ENCODE measurements around the gene KIAA0930. TPM values are rescaled to one million over a fixed set of nuclear protein-coding genes. Genes with fewer than 3 reads are reported as not detected.

KIAA0930 gene
- total and polyA plus RNA-seq, 2 of the 4 experiments (the other 2 are of a cell fraction): 25.3 to 34.1 TPM

GRCh38 chr22:45144916-45145315 lies 95.8 kb downstream of the KIAA0930 start:
- Histone ChIP-seq H3K27me3 (ENCODE audit: control insufficient read depth, insufficient read depth, low read length) (no peaks in the 10 kb centered on the region), H3K4me1 (ENCODE audit: control insufficient read depth, insufficient read depth, low read length) (peaks cover 2% of the 10 kb centered on the region; the same call in 1 of the 2 replicates), H4K91ac (ENCODE audit: insufficient read depth, low read depth, low read length) (no peak overlapping the region), H3K18ac (ENCODE audit: low read depth, low read length) (no peak overlapping the region), H3K4me2 (ENCODE audit: low read depth, low read length) (no peak overlapping the region), H4K20me1 (ENCODE audit: insufficient read depth, low read length) (no peaks in the 10 kb centered on the region; the same call in 1 of the 2 replicates), H3K4ac (ENCODE audit: low read depth, low read length) (no peak overlapping the region), H3K79me1 (ENCODE audit: low read depth in 1 of 2, low read length in 2 of 2) (peaks cover 0 to 10% of the 10 kb centered on the region in 2 experiments; a peak in 2 of 4 replicates), H4K8ac (ENCODE audit: low read depth in 2 of 2, low read length in 2 of 2) (no peak overlapping the region), H2BK20ac (ENCODE audit: low read depth, low read length) (no peak overlapping the region), H3K9me3 (ENCODE audit: control insufficient read depth, insufficient read depth, low read length) (peaks cover 2% of the 10 kb centered on the region; the same call in 1 of the 2 replicates), H2AK5ac (ENCODE audit: low read depth, low read length) (no peak overlapping the region), H4K5ac (ENCODE audit: low read depth, low read length) (no peak overlapping the region), H3K4me3 (ENCODE audit: insufficient read depth, low read depth, low read length) (no peak overlapping the region), H3K14ac (replicated peaks; ENCODE audit: low read depth, low read length) (no peak overlapping the region), H2BK5ac (ENCODE audit: low read depth, low read length, poor library complexity, severe bottlenecking) (no peak overlapping the region), H2BK120ac (ENCODE audit: low read depth, low read length) (no peak overlapping the region), H2BK15ac (ENCODE audit: low read depth, low read length) (no peak overlapping the region), H3K27ac (ENCODE audit: insufficient read depth, low read length) (no peak overlapping the region), H2AFZ (replicated peaks; ENCODE audit: low read length, poor library complexity) (no peak overlapping the region), H3K56ac (ENCODE audit: extremely low read depth, insufficient read depth, low read length) (no peak overlapping the region), H3K23ac (ENCODE audit: low read depth, low read length) (no peak overlapping the region), H2AK9ac (replicated peaks; ENCODE audit: low read depth, low read length, poor library complexity) (no peak overlapping the region), H3K9ac (ENCODE audit: low read depth, low read length) (no peak overlapping the region), H3K9me1 (ENCODE audit: insufficient read depth, low read length) (no peaks in the 10 kb centered on the region), H3K36me3 (ENCODE audit: control insufficient read depth, insufficient read depth, low read length) (no peaks in the 10 kb centered on the region)
- DNase-seq: no peak
- ChIA-PET CTCF (interaction anchor here (0.8 kb wide), 1 partner anchor 18 kb away, joined by 3 read pairs; no protein-coding TSS in a partner anchor), POLR2A (ENCODE audit: unreplicated experiment) (no interaction called here)
- no TSS peak for BruUV-seq (replicated peaks)
- ATAC-seq (ENCODE audit: low read depth): no peak
- in situ Hi-C loops (cut with MboI; ENCODE audit: low sequenced_read_pairs): no loop called here
- no CpG with 5 or more reads among the region's 1 CpG for WGBS, 2 experiments (ENCODE audit: extremely low coverage in 2 of 2, insufficient read length in 1 of 2)
- intact Hi-C loops (cut with micrococcal nuclease): no loop called here
- TF ChIP-seq CEBPB (IDR thresholded peaks at IDR 0.05; ENCODE audit: low read depth, low read length) (peak; percentile 61), MAZ (IDR thresholded peaks at IDR 0.05; ENCODE audit: borderline replicate concordance, low read depth, low read length) (no peak)
- dilution Hi-C loops (cut with HindIII; ENCODE audit: low sequenced_read_pairs, unreplicated experiment): no loop called here
